SU-DHL-6 (cell line): ENCODE data around the gene SLCO3A1.

Source experiments
- EZH2phosphoT487 ChIP-seq: fragments of 200-600 bp; sonication (generic), shearing (Covaris generic); conservative IDR thresholded peaks from 2 replicates; pipeline ENCODE4 v1.6.1; 2018; ENCODE audit warnings: mild to moderate bottlenecking, antibody characterized with exemption, low read length, moderate library complexity, mixed read lengths
- TF ChIP-seq, protein P1 (sequence below): fragments of 200-600 bp; sonication (generic); IDR thresholded peaks from one replicate; pipeline ENCODE4 v1.5.1; 2017; ENCODE audit warnings: antibody characterized with exemption, mild to moderate bottlenecking, low read length, moderate library complexity; ENCODE audit not compliant: insufficient read depth, poor library complexity, severe bottlenecking

DNA sequence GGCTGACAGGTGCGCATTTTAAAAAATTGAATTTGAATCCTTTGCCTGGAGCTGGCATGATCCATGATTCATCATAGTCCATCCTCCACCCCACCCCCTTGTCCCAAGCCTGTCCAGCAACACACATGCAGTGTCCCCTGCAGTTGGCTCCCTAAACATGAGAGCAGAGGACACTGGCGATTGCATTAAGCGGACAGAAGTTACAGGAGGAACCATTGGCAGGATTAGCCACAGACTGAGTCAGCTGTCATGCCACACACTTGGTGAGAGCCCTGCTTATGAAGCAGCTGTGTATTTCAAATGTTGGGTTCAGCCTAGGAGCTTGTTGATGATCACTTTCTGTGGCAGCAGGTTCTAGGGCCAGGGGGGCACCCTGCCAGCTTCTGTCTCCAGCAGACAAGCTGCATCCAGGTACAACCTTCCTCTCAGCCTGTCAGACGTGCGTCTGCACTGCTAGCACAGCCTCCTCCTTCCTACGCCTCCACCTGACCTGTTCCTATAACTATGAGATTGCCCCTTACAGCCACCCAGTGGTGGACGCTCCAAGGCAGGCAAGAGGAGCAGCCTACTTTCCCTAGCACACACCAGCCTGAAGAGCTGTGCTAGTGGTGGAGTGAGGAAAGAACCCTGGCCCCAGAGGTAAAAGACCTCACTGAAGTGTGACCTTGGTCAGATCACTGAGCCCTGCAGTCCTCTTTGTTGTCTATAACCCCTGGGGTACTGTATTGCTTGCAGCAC, 121.9 kb downstream of the SLCO3A1 start:
- TF ChIP-seq, protein P1, sequence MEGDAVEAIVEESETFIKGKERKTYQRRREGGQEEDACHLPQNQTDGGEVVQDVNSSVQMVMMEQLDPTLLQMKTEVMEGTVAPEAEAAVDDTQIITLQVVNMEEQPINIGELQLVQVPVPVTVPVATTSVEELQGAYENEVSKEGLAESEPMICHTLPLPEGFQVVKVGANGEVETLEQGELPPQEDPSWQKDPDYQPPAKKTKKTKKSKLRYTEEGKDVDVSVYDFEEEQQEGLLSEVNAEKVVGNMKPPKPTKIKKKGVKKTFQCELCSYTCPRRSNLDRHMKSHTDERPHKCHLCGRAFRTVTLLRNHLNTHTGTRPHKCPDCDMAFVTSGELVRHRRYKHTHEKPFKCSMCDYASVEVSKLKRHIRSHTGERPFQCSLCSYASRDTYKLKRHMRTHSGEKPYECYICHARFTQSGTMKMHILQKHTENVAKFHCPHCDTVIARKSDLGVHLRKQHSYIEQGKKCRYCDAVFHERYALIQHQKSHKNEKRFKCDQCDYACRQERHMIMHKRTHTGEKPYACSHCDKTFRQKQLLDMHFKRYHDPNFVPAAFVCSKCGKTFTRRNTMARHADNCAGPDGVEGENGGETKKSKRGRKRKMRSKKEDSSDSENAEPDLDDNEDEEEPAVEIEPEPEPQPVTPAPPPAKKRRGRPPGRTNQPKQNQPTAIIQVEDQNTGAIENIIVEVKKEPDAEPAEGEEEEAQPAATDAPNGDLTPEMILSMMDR = no peak
- no peak for TF ChIP-seq EZH2phosphoT487
